ENCODE data around the gene ZNF236.

DNA sequence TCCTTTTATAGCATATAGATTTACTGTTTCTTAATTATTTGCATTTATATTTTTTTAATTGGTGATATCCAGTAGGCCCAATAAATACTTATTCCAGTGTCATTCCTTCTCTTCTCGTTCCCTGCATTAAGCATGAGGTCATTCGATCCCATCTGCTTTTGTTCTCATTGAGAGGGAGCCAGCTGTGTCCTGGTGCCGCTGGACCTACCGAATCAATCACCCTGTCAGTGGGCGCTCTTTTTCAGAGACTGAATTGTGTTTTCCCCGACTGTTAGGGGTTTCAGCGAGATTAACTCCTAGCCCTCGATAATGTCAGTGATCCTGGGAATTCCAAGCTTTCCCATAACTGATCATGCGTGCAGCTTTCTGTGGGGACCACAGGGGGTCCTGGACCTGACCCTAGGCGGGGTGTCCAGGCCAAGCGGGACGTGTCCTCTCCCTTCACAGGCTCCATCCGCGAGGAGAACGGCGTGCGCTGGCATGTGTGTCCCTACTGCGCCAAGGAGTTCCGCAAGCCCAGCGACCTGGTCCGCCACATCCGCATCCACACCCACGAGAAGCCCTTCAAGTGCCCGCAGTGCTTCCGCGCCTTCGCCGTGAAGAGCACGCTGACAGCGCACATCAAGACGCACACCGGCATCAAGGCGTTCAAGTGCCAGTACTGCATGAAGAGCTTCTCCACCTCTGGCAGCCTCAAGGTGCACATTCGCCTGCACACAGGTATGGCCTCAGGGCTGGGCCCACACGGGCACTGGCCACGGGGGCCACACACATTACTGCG is 72.4 kb downstream of the ZNF236 start:
- TF ChIP-seq, protein P1, sequence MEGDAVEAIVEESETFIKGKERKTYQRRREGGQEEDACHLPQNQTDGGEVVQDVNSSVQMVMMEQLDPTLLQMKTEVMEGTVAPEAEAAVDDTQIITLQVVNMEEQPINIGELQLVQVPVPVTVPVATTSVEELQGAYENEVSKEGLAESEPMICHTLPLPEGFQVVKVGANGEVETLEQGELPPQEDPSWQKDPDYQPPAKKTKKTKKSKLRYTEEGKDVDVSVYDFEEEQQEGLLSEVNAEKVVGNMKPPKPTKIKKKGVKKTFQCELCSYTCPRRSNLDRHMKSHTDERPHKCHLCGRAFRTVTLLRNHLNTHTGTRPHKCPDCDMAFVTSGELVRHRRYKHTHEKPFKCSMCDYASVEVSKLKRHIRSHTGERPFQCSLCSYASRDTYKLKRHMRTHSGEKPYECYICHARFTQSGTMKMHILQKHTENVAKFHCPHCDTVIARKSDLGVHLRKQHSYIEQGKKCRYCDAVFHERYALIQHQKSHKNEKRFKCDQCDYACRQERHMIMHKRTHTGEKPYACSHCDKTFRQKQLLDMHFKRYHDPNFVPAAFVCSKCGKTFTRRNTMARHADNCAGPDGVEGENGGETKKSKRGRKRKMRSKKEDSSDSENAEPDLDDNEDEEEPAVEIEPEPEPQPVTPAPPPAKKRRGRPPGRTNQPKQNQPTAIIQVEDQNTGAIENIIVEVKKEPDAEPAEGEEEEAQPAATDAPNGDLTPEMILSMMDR (IDR thresholded peaks at IDR 0.05), result no peak
- no peak for TF ChIP-seq ZFX (IDR thresholded peaks at IDR 0.05; ENCODE audit: borderline replicate concordance)

Data from 22Rv1 (cell line).